ENCODE measurements around the gene TRPM2.

The TRPM2 gene

DNA sequence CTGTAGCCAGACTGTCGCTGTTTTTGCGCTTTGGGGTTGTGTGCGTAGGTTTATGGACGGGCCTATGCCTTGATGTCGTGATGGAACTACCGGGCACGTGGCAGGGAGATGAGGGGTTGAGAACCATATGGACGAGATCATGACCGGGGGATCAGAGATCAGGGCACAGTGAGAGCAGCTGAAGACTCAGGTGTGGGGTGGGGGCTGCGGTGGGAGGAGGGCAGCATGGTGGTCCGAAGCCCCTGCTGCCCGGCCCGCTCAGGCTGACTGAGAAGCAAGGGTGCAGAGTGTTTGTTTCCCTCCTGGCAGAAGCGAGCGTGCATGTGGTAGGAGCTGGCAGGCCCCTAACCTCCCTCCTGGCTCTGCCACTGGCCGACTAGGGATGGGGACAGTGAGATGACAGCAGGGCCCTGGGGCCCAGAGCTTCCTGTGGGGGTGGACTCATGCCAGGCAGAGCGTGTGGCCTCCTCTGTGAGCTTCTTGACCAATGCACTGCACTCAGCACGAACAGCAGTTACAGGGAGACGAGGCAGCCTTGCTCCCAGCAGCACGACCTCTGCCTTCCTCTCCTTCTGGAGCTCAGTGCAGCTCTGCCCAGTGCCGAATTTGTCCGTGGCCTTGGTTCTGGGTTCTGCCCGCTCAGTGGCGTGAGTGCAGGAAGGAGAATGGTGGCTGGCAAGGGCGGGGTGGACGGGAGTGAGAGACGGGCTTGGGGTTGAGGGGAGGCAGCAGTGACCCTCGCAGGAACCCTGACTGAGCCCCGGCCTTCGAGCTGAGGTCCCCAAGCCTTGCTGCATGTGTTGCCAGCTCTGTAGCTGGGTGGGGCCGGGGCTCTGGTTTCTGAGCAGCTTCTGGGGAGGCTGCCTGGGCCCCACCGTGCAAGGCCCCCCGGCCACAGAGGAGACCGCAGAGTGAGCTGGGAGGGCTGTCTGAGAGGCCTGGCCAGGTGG lies 79.7 kb downstream of the TRPM2 start:
- no peak for DNase-seq

DNA sequence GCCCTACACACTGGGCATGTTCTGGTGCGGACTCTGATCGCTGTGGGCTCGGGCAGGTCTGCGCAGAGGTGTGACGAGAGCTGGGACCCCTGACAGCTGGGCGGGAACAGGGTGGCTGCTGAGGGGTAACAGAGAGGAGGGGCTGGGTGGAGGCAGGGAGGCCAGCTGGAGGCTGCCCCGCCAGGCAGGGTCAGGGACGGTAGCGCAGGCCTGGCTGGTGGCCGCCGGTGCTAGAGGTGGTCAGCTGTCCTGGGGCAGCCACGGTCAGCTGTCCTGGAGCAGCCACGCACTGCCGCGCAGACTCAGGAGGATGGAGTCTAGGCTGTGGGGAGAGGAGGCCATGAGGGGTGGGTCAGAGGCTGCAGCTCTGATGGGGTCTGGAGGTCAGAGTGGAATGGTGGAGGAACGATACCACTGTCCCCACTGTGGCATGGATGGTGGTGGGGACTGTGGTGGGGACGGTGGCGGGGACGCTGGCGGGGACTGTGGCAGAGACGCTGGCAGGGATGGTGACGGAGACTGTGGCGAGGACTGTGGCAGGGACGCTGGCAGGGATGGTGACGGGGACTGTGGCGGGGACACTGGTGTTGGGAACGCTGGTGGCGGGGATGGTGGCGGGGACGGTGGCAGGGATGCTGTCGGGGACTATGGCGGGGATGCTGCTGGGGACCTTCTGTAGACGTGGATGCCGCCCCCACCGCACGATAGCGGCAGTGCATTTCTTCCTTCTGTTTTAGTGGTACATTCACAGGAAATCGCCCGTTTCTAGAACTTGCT lies 80.6 kb downstream of the TRPM2 start:
- DNase-seq, result no peak

DNA sequence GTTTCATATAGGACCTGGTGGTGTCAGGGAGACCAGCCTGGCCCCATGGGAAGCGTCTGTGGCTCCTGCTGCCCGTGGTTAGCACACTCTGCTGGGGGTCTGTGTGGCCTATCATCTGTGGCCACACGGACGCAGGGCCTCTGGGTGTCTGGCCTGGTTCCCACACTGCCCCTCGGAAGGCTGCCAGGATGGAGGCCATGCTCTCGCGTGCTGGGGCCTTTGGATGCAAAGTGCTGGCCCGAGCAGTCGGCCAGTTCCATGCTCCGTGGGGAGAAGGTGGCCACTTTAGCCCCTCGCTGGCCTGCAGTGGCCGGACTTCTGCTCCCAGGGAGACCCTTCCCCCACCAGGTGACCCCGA lies 81.1 kb downstream of the TRPM2 start:
- no peak for DNase-seq

DNA sequence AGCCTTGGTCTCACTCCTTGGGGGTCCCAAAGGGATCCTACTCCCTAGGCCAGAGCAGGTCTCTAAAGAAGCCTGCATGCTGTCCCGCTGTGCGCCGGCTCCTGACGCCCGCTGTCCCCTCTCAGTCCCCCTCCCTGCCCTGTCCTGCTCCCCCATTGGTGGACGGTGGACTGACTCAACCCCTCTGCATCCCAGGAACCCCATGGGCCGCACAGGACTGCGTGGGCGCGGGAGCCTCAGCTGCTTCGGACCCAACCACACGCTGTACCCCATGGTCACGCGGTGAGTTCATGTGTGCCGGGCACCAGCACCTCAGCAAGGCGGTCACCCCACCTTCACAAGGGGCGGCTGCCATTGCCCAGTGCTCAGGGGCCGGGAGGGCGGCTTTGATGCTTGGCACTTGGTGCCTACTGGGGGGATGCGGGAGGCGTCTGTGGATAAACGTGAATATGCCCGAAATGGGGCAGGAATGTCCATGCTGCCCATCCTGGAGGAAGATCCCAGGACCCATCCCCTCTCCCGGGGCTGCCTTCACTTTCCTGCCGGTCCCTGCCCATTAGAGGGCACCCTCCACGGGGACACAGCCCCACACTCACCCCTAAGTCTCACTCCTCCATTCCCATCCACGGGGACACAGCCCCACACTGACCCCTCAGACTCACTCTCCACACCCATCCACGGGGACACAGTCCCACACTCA lies 81.7 kb downstream of the TRPM2 start:
- DNase-seq, result no peak

DNA sequence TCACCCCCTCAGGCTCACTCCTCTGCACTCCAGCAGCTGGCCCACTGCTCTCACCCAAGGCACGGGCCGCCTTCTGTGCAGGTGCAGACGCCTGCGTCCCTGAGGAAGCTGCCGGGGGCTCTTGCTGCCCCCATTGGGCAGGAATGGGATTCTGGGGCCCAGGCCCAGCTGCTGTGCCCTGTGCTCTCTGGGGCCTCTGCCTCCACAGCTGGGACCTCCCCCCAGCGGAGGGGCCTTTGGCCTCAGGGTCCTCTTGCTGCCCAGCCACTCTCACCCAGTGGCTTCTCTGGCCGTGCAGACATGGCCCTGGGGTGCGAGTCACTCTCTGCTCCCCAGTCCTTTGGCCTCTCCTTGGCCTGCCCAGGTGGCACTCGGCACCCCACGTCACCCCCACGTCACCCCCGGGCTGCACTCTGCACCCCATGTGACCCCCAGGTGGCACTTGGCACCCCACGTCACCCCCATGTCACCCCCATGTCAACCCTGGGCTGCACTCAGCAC lies 82.7 kb downstream of the TRPM2 start:
- DNase-seq, result no peak

DNA sequence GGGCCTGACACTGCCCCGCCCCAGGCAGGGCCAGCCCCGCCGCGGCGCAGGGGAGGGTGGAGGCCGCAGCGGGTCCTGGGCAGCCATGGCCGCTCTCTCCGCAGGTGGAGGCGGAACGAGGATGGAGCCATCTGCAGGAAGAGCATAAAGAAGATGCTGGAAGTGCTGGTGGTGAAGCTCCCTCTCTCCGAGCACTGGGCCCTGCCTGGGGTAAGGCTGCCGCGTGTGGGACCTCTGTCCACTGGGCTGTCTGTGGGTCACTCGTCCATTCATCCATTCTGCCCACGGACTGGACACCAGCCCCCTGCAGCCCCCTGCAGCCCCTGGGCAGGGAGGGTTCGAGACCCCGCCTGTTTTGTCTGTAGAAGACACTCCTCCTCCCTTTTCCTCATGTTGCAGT lies 83.5 kb downstream of the TRPM2 start:
- DNase-seq, result no peak

DNA sequence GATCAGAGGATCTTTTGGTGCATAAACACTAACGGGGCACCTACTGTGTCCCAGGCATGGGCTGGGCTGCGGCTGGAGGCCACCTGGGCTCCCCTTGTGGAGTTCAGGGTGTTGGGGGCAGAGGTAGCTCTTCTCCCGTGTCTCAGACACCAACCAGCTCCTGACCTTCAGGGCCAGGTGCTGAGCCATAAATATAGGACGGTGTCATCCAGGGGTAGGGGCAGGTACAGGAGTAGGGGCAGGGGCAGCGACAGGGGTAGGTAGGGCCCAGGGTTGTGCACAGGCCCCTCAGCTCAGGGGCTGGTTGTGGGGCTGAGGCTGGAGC lies 83.9 kb downstream of the TRPM2 start:
- no peak for DNase-seq

DNA sequence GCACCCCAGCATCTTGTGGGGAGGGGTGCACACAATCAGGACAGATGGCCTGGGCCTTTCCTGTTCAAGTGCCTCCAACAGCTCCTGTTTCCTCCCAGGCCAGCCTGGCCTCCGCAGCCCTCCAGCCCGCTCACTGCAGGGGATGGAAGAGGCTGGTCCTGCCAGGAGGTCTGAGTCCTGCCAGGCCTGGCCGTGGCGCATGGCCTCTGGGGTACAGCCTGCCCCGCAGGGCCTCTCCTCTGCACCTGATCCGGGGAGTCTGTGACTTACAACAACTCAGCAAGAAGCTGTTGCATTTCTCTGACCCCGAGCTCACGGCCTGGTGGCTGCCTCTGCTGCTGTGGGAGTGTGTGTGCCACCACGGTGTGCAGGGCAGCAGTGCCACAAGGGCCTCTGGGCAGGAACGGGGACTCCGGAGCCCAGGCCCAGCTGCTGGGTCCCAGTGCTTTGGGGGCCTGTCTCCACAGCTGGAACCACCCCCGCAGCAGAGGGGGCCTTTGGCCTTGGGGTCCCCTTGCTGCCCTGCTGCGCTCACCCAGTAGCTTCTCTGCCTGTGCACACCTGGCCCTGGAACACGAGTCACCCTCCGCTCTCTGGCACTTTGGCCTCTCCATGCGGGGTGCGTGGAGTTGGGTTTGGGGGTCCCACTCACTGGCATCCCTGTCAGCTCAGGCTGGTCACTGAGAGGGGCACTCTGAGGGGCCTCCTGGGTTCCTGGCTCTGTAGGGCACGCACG lies 84.4 kb downstream of the TRPM2 start:
- no peak for DNase-seq

DNA sequence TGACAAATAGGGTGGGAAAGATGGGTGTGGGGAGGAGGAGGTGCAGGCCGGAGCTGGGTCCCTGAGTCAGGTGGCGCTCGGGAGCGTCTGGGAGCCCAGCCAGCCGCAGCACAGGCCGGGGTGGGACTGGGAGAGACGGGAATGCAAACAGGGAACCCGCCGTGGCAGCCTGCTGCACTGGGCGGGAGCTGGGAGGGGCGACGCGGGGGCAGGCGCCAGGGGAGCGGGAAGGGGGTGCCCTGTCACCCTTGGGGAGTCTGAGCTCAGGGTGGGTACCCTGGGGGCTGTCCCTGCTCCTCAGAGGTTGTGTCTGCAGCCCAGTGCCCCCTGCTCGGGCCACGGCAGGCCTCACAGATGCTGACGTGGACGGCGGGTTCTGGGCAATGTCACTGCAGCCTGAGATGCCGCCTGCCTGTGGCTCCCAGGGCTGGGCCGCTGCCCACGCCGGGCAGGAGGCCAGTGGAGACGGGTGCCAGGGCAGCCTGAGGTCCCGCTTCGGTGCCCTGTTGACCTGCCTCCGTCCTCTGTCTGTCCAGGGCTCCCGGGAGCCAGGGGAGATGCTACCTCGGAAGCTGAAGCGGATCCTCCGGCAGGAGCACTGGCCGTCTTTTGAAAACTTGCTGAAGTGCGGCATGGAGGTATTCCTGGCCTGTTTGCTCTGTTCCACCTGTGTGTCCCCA lies 85.2 kb downstream of the TRPM2 start:
- DNase-seq, result no peak

DNA sequence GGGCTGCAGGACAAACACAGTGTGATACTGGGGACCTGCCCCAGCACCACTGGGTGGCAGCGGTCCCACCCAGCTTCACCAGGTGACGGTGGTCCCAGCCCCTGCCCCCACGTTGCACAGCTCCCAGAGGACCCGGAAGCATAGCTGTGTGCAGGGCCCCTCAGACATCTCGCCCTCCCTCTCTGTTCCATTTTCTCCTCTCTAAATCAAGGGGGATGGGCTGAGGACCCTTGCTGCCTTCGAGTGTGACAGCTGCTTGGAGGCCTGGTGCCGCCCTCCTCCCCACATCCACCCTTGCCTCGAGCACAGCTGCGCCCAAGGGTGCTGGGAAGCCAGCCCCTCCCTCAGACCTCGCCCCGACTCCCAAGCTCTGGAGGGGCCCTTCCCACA lies 85.8 kb downstream of the TRPM2 start:
- no peak for DNase-seq

DNA sequence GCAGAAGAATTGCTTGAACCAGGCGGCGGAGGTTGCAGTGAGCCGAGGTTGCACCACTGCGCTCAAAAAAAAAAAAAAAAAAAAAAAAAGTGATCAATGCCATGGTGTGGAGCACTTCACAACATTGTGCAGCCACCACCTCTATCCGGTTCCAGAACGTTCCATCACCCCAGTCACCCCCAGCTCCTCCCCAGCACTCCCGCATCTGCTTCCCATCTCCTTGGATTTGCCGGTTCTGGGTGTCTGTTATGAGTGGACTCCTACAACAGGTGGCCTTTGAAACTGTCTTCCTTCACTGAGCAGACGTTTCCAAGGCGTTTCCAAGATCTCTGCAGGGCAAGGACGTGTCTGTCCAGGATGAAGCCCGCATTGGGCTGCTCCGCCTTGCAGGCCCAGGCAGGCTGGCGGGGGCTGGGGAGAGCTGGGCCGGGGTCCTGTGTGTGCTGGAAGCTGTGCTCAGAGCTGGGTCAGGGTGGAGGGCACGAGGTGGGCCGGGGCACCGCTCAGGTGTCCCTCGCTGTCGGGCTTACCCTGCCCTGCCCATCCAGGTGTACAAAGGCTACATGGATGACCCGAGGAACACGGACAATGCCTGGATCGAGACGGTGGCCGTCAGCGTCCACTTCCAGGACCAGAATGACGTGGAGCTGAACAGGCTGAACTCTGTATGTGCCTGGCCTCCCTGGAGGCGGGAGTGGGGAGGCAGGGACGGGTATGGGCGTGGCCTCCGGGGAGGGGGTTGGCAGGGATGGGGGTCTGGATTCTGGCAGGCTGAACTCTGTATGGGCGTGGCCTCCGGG lies 87.0 kb downstream of the TRPM2 start:
- no peak for DNase-seq

DNA sequence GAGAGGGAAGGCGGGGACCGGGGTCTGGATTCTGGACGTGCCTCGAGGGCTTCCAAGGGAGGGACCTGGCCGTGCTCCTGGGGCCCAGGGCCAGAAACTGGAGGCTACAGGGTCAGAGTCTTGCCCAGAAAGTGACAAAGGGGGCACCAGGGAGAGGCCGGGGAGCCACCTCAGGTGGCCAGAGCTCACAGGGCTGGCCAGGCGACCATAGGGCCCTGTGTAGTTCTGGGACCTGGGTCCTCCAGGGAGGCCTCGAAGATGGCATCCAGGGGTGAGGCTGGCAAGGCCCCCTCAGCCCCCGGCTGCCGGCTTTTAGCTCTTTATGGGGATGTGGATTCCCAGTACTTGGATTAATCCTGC lies 87.6 kb downstream of the TRPM2 start:
- no peak for DNase-seq

DNA sequence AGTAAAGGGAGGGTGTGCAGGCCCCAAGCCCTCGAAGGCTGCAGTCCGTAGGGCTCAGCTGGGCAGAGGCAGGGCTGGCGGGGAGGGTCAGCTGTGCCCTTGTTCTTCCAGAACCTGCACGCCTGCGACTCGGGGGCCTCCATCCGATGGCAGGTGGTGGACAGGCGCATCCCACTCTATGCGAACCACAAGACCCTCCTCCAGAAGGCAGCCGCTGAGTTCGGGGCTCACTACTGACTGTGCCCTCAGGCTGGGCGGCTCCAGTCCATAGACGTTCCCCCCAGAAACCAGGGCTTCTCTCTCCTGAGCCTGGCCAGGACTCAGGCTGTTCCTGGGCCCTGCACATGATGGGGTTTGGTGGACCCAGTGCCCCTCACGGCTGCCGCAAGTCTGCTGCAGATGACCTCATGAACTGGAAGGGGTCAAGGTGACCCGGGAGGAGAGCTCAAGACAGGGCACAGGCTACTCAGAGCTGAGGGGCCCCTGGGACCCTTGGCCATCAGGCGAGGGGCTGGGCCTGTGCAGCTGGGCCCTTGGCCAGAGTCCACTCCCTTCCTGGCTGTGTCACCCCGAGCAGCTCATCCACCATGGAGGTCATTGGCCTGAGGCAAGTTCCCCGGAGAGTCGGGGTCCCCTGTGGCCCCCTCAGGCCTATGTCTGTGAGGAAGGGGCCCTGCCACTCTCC lies 88.3 kb downstream of the TRPM2 start:
- no peak for DNase-seq

DNA sequence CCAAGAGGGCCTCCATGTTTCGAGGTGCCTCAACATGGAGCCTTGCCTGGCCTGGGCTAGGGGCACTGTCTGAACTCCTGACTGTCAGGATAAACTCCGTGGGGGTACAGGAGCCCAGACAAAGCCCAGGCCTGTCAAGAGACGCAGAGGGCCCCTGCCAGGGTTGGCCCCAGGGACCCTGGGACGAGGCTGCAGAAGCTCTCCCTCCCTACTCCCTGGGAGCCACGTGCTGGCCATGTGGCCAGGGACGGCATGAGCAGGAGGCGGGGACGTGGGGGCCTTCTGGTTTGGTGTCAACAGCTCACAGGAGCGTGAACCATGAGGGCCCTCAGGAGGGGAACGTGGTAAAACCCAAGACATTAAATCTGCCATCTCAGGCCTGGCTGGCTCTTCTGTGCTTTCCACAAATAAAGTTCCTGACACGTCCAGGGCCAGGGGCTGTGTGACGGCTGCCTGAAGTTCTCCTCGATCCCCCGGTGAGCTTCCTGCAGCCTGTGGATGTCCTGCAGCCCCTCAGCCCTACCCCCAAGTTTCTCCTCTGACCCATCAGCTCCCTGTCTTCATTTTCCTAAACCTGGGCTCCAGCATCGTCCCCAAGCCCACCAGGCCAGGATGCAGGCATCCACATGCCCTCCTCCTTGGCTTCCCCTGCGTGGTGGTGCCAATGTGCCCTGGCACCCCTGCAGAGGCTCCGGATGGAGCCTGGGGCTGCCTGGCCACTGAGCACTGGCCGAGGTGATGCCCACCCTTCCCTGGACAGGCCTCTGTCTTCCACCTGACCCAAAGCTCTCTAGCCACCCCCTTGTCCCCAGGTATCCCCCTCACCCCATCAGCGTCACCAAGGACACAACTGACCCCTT lies 89.1 kb downstream of the TRPM2 start:
- DNase-seq, result no peak

DNA sequence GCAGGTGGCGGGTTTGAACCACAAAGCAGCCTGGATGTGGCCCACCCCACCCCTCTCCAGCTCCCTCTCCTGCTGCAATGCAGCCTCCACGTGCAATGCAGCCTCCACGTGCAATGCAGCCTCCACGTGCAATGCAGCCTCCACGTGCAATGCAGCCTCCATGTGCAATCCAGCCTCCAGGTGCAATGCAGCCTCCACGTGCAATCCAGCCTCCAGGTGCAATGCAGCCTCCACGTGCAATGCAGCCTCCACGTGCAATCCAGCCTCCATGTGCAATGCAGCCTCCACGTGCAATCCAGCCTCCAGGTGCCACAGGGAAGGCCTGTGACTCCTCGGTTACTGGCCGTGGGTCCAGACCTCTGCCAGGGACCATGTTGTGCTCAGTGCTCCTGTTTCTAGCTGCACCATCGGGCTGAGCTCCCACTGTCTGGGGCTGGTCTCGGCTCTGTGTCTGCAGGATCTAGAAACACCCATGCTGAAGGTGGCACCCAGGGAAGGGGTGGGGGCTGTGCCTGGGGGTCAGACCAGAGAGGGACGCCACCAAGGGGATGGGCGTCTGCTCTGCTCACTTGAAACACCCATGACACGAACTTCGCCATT lies 90.0 kb downstream of the TRPM2 start:
- no peak for DNase-seq

DNA sequence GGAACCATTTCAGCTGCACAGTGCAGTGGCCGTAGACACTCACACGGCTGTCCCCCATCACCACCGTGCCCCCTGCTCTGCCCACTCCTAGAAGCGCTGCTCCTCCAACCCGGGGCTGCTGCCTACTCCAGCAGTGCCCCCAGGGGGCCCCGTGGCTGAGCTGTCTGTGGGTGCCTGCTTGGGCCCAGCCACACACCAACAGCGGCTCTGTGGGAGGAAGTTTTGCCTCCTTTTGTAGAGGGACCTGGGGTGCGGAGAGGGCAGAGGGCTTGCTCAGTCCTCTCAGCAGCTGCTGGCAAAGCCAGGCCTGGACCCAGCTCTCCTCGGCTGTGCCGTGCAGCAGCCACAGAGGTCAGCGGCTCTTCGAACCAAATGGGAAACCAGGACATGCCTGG lies 90.5 kb downstream of the TRPM2 start:
- no peak for DNase-seq

DNA sequence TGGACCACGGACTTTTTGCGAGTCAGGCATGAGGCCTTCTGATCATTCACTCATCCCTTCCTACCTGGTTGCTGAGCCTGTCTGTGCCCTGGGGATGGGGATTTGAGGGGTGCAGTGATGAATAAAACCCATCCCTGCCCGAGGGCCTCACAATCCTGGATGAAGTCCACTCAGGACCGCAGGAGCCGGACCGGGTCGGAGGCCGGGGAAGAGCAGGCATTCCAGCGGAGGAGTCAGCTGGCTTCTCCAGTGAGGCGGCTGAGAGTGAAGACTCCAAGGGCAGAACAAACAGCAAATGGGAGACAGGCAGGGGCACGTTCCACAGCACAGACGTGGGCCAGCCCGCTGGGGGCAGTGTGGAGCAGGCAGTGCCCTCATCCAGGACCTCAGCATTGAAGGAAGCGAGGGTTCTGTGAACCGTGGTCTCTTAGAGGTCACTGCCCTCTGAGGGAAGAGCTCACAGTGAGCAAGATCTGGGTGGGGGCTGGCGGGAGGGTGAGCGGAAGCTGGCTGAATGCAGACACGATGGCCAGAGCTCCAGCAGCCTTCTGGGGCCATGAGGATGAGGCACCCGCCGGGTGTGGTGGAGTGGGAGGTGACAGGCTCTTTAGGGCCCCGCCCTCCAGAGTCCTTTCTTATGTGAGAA lies 91.0 kb downstream of the TRPM2 start:
- no peak for DNase-seq

DNA sequence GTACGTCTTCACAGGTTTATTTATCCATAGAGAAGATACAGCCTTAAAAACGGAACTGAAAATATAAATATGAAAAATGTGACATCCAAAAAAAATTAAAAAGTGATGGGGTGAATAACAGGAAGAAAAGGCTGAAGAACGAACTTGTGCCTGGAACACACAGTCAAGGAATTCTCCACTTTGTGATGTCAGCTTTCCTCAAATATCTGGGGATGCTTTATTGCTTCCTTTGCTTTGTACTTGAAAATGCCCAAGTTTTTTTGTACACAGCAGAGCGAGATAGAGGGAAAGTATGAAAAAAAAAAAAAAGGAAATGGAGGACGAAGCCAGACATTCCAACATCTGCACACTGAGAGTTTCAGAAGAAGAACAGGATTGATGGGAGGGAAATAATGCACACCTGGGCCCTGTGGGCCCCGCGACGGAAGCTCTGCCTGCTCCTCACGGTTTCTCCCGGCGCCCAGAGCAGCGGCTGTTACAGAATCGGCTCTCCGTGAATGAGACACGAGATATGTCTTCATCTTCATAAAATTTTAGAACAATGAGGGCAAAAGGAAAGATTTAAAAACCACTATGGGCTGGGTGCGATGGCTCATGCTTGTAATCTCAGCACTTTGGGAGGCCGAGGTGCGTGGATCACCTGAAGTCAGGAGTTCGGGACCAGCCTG lies 91.9 kb downstream of the TRPM2 start:
- no peak for DNase-seq
